Posterior cingulate gyrus (tissue), 11 donors: Measurements from ENCODE around the gene B4GAT1.
A peak's percentile ranks its signal among the peaks of the same experiment; 100 is the strongest.
"Not testable (repeated sequence)": the region's sequence is repeated elsewhere in the genome, so short reads cannot be mapped to it uniquely, and the experiment has no call there.

Experiments
- DNase-seq, 10 donors: peaks; one replicate each; pipeline versions ENCODE4 v3.0.0 to v3.0.0-alpha.2; 2020 to 2021; ENCODE audit warnings: mixed read lengths in 3 of 10
- intact Hi-C: fragments of 100-400 bp; cut with DNase I; formaldehyde crosslinking; loops from one replicate; pipeline ENCODE4 v1.15.1; 2023

Gene B4GAT1

DNA sequence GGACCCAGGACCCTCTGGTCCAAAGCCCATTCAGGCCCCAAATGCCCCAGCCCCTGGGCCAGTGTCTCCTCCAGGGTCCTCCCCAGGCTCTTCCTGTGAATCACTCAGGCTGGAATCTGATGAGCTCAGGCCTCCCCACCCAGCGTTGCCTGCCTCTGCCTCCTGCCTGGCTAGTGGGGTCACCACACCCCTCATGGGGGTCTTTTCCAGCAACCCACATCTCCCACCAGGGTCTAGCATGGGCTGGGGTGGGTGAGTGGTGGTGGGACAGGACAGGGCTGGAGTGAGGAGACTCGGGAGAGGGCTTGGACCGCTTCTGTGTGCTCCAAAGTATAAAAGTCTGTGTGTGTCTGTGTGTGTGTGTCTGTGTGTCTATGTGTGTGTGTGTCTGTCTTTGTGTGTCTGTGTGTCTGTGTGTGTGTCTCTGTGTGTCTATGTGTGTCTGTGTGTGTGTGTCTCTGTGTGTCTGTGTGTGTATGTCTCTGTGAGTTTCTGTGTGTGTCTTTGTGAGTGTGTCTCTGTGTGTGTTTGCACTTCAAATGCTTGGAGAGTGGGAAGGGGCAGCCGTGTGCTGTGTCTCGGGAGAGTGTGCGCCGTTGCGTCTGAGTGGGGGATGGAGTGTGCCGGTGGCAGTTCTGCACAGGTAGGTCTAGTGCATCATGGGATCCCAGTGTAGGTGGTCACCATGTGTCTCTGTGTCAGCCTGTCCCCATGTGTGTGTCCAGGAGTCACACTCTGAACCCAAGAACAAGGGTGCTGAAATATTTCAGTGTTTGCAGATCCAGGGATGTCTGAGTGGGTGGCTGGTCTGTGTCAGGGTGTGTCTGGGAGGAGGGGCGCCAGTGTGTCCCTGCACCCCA, 20.0 kb downstream of the B4GAT1 start:
- intact Hi-C loops: loop anchor here (1.0 to 5.0 kb wide), 2 partner anchors 16 to 35 kb away; partner anchors contain the start of gene TMEM151A

DNA sequence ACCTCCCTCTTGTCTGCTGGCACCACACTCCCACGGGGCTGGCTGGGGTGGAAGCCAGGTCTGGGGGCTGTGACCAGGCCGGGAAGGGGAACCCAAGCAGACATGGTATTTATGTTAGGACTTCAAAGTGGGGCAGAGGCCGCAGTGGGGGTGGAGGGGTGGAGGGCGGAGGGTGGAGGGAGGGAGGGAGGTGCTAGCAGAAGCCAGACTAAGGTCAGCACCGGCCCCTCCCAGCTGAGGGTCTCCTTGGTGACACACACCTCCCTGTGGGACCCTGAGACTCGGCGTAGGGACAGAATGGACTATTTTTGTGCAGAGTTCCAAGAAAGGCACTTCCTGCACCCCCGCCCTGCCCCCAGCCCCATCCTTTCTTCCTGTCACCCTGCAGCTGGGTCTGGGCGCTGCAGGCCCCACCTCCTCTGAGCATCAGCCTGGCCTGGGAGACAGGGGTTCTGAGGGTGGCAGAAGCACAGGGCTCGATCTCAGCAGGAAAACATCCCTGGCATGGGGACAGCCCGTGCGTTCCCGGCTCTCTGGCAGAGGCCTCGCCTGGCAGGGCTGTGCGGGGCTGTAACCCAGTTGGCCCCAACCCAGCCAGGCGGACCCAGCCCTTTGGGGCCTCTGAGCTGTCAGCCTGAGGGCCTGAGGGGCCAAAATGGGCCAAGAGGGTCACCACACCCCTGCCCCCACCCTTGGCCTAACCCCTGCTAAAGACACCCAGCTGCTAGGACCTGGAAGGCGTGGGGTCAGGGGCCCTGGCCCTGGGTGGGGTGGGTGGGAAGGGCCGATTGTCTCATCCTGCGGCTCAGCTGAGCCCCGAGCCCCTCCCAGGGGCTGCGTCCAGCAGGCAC, 20.9 kb downstream of the B4GAT1 start:
- DNase-seq: peak in 2 of 10 donors; percentile 57 to 79
- intact Hi-C loops: loop anchor here (5.0 kb wide), 1 partner anchor 34 kb away; the partner anchor contains the start of gene TMEM151A

More for the DNA sequence above, 20.0 kb downstream of the B4GAT1 start:
- DNase-seq: peak in 1 of 10 donors; percentile 29

DNA sequence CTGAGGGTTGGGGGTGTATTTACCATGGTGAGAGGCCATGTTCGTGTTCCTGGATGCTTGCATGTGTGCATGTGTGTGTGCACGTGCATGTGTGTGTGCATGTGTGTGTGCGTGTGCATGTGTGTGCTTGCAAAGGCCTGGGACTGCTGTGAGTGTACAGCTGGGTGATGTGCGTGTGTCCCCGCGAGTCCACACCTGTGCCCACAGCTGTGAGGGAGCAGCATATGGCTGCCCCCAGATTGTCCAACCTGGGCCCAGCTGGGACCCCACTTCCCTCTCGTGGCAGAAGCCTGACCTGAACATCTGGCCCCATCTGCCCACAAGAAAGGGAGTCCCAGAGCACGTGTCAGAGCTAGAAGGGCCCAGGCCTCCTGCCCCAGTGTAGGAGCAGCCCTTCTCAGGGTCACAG, 22.2 kb downstream of the B4GAT1 start:
- DNase-seq: peak in 1 of 10 donors; percentile 41
- intact Hi-C loops: loop anchor here (5.0 kb wide), 1 partner anchor 33 kb away; the partner anchor contains the start of gene TMEM151A

DNA sequence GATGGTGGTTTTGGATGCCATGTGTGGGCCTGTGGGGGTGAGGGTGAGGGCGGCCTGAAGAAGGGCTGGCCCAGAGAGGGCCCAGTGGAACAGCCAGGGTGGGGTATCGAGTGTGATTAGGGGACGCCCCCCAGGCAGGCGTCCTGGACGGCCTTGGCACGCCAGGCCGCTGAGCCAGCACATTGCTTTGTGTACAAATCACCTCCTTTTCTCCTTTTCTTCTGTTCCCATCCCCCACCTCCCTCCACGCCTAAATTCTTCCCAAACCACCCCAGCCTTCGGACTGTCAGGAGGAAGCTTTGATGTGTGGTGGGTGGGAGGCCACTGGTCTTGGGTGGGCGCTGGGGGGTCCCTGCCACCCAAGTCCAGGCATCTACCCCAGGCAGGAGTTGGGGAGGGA, 22.8 kb downstream of the B4GAT1 start:
- peak in 1 of 10 donors; percentile 23 for DNase-seq
- intact Hi-C loops: loop anchor here (5.0 kb wide), 1 partner anchor 32 kb away; the partner anchor contains the start of gene TMEM151A

DNA sequence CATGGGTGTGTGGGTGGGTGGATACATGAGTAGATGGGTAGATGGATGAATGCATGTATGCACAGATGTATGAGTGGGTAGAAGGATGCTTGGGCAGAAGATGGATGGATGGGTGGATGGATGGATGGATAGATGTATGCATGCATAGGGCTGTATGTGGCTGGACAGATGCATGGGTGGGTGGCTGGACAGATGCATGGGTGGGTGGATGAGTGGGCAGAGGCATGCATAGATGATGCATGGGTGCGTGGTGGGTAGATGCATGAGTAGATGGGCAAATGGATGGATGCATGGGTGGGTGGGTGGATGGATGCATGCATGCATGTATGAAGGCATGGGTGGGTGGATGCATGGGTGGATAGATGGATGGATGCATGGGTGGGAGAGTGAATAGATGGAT, 23.7 kb downstream of the B4GAT1 start:
- intact Hi-C loops: no loop called here
- no peak for DNase-seq

DNA sequence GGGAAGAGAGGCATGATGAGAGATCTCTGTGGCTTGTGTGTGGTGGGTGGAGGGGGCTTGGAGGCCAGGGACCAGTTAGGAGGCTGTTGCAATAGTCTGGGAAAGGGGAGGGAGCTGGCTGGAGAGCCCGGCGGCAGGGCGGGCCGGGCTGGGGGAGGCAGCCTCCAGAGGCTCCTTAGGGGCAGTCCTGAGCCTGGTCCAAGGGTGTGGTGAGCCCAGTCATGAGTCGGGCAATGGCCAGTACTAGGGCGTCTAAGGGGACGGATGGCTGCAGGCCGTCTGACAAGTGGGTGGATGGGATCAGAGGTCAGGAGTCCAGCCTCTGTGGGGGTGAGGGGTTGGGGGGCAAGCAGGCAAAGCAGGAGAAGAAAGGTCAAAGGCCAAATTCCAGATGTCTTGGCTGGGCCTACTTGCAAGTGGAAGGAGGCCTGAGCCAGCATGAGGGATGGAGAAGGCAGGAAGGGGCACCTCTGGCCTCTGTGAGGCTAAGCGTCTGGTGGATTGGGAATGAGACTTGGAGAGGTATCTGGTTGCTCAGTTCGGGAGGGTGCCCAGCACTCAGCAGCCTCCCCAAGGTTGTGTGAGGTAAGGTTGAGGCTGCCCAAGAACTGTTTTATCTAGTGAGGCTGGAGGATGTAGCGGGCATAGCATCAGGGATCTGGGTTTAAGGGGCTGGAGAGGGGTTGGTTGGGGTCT, 24.5 kb downstream of the B4GAT1 start:
- peak in 1 of 10 donors; percentile 52 for DNase-seq
- intact Hi-C loops: no loop called here

DNA sequence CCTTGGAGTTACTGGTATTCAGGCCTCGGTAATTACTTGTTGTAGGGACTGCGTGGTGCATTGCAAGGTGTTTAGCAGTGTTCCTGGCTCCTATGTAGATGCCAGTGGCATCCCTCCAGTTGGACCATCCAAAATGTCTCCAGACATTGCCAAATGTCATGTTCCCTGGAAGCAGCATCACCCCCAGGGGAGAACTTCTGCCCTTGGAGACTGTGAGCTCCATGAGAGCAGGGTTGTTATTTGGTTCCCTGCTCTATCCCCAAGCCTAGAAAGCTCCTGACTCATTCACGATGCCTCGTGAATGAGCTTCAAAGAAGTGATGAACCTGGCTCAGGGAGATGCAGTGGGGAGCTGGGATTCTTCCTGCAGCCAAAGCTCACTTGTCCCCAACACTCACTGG, 25.8 kb downstream of the B4GAT1 start:
- intact Hi-C loops: no loop called here
- DNase-seq: no peak

DNA sequence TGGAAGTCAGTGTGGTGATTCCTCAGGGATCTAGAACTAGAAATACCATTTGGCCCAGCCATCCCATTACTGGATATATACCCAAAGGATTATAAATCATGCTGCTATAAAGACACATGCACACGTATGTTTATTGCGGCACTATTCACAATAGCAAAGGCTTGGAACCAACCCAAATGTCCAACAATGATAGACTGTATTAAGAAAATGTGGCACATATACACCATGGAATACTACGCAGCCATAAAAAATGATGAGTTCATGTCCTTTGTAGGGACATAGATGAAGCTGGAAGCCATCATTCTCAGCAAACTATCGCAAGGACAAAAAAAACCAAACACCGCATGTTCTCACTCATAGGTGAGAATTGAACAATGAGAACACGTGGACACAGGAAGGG, 26.7 kb downstream of the B4GAT1 start:
- intact Hi-C loops, DNase-seq: not testable (repeated sequence)

DNA sequence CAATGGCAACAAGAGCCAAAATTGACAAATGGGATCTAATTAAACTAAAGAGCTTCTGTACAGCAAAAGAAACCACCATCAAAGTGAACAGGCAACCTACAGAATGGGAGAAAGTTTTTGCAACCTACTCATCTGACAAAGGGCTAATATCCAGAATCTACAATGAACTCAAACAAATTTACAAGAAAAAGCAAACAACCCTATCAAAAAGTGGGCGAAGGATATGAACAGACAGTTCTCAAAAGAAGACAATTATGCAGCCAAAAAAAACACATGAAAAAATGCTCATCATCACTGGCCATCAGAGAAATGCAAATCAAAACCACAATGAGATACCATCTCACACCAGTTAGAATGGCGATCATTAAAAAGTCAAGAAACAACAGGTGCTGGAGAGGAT, 27.1 kb downstream of the B4GAT1 start:
- DNase-seq, intact Hi-C loops: not testable (repeated sequence)

DNA sequence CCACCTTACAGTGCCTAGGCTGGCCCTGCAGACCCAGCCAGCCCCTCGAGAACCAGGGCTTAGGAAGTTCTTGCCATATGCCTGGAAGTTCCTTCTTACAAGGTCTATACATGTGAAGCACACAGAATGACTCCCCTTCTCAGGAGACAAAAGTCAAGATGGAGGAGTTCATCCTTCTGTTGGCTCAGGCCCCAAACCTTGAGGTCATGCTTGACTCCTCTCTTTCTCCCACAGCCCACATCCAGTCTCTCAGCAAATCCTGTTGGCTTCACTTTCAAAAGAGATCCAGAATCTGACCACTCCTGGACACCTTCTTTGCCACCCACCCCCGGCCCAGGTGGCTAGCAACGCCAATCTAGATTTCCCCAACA, 28.8 kb downstream of the B4GAT1 start:
- DNase-seq: no peak
- intact Hi-C loops: no loop called here

DNA sequence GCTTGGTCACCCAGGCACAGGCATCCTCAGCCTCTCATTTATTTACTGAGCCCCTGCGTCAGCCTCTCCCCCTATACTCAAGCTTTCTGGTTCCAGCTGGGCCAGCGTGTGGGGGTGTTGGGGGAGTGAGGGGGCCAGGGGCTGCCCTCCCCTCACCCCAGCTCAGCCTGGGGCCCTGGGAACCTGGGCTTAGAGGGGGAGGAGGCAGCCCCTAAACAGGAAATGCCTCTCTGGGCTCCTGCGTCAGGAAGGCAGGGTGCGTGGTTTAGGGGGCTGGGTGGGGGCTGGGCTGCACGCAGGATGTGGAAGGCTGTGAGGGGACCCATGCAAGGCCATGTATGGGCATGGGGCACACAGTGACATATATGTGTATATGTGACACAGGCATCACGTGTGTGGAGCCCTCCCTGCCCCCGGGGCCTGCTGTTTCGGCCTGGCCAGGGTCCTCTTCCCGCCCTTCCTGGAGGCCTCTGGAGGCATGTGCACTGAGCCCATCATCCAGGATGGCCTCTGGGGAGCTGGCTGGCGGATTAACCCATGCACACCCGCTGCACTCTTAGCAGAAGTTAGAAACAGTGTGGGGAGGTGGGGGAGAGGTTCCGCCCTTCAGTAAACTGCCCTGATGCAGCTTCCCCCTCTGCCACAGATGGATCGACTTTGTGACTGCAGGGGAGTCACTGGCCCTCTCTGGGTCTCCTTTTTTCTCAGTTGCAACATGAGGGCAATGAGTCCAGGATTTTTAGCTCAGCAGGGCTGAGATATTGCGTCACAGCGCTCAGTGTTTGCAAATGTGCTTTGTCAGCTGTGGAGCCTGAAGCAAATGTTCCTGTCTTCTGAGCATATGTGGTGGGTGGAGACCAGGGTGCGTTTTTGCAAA, 29.5 kb downstream of the B4GAT1 start:
- intact Hi-C loops: no loop called here
- DNase-seq: peak in 3 of 10 donors; percentile 41 to 92 (median 45)

DNA sequence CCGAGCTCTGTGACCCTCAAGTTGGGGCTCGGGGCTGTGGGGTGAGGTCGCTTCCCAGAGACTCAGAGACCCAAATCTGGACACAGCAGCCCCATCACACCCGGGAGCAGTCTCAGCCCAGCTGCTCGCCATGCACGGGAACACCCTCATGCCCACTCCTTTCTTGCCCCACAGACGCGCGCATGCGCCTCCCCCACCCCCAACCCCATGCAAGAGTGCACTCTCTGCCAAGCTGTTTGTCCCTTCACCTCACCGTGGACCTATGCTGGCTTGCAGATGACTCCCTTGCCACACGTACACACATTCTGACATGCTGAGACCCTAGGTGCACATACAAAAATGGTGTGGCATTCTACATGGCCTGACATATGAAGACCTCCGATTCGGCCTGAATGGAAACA, 30.1 kb downstream of the B4GAT1 start:
- intact Hi-C loops: no loop called here
- peak in 1 of 10 donors; percentile 85 for DNase-seq

DNA sequence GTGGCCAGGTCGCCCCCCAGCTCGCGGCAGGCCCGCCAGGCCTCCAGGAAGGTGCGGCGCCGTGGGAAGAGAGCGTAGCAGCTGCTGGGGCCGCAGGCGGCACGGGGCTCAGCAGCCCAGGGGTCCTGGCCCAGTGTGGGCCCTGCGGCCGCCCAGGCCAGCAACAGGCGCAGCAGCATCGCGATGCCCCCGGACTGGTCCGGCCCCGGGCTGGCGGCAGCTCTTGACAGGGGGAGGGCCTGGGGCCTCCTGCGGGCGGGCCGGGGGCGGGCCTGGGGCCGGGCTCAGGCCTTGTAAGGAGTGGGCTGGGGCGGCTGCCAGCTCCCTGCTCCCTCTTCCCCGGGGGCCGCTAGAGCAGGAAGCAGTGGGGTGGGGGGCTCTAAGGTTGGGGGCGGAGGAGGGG, 30.6 kb downstream of the B4GAT1 start, which contains the start of gene CD248:
TSS of gene CD248 (minus strand) at position 196 of the 403 bp plus-strand sequence. CDS start at position 179, 17 bp downstream.
- intact Hi-C loops: no loop called here
- DNase-seq: peak in 2 of 10 donors; percentile 27 to 80

DNA sequence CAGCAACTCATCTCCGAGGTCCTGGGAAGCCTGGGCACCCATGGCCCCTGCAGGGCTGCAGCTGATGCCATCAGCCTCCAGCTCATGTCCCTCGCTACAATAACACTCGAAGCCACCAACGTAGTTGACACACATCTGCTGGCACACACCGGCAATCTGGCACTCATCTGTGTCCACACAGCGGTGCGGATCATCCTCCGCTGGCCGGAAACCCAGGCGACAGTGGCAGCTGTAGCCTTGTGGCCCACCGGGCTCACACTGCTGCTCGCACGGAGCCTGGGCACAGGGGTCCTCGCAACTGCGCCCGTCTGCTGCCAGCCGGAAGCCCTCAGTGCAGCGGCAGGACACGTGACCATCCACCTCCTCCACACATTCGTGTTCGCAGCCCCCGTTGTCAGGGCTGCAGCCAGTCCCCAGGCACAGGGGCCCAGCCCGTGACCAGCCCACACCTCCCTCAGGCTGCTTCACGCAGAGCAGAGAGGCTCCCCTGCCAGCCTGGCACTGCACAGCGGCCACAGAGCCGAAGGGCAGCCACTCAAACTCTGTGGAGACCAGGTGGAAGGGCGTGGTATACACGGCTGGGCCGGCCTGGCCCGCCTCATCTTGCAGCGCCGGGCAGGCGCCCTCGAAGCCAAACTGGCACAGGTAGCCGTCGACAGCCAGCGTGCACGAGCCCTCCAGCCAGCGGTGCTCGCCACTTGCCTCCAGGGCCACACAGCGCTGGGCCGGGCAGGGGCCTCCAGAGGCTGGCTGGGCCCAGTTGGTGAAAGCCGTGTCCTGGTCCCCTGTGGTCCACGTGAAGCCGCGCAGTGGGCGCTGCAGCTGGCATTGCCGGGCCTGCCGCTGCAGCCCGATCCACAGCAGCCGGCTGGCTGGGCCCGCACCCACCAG, 31.3 kb downstream of the B4GAT1 start:
- peak in 2 of 10 donors; percentile 52 to 84 for DNase-seq

DNA sequence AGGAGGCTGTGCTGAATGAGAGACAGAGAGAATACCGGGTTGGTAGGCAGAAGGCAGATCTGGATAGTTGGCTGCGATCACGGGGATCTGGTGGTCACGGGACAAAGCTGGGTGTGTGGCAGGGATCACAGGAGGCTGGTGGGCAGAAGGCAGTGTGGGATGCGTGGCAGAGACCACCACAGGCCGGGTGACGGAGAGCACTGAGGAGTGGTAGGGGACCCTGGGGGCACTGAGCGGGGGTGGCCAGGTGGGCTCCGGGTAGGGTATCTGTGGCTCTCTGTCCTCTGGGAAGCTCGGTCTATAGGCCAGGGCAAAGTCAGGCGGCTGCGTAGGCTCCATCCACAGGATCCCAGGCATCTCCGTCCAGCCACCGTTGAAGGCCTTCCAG, 31.9 kb downstream of the B4GAT1 start:
- intact Hi-C loops: no loop called here

More for the DNA sequence above, 31.3 kb downstream of the B4GAT1 start:
- intact Hi-C loops: no loop called here

DNA sequence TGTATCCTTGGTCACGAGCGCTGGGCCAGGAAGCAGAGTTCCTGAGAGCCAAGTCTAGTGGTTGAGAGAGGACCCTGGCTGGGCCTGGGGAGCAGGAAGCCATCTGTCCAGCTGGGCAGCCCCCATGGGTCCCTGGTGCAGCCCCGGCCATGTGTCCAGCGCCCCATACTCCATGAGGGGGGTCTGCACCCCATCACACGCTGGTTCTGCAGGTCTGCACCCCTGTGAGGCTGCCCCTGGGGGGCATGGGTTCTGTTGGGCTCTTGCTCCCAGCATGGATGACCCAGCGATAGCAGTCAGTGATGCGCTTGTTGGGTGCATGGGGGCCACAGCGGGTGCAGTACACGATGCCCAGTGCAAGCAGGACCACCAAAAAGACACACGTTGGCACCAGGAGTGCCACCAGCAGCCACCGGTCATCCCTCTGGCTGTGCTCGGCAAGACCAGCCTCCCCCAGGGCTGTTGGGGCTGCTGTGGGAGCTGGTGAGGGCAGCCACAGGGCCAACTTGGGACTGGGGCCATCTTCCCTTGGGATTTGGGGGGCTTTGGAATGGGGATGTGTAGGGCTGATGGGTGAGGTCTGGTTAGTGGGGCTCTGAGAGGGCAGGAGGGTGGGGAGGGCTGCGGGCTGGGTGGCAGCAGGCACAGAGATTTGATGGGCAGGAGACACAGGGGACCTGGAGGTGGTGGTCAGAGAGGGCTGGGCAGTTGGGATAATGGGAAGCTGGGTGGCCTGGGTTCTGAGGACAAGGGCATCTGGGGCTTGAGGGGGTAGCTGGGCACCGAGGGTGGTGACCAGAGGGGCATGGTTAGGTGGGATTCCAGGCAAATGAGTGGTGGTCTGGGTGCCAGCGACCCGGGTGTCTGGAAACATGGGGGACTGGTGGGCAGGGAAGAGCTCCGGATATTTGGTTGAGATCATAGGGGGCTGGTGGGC, 32.6 kb downstream of the B4GAT1 start:
- intact Hi-C loops: loop anchor here (5.0 kb wide), 1 partner anchor 72 kb away; no protein-coding TSS in a partner anchor
- no peak for DNase-seq

More for the DNA sequence above, 31.9 kb downstream of the B4GAT1 start:
- no peak for DNase-seq

DNA sequence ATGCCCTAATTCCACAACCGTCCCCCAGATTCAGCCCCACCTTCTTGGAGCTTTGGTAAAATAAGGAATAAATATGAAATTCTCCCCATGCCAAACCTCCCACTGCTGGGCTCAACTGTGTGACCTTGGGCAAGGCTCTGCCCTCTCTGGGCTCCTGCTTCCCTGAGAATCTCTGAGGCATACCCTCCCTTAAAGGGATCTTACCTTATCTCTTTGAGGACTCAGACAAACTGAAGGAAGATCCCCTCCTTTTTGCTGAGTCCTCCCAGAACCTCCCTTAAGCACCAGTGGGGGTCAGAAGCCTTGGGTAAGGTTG, 33.3 kb downstream of the B4GAT1 start:
- intact Hi-C loops: loop anchor here (5.0 kb wide), 1 partner anchor 73 kb away; no protein-coding TSS in a partner anchor

More for the DNA sequence above, 33.3 kb downstream of the B4GAT1 start:
- DNase-seq: no peak
